ENCODE data around the gene FHOD3. TPM values are rescaled to one million over a fixed set of nuclear protein-coding genes. Genes with fewer than 3 reads are reported as not detected.

FHOD3 gene
- total and polyA plus RNA-seq, 10 donors = 1.2 to 2.7 (median 1.9) TPM

GRCh38 chr18:36539674-36540231 is 242.2 kb downstream of the FHOD3 start:
- Histone ChIP-seq H3K27ac (no peak overlapping the region), H3K4me1 (no peaks in the 10 kb centered on the region), H3K36me3 (no peaks in the 10 kb centered on the region), H3K9me3 (no peaks in the 10 kb centered on the region), H3K27me3 (replicated peaks in 1 of 7) (no peaks in the 10 kb centered on the region), H3K4me3 (no peak overlapping the region)
- TF ChIP-seq POLR2AphosphoS5 (IDR thresholded peaks at IDR 0.05) (no peak), POLR2A (IDR thresholded peaks at IDR 0.05) (no peak), CTCF (IDR thresholded peaks at IDR 0.05 in 8 of 11, conservative IDR thresholded peaks at IDR 0.05 in 3 of 11) (no peak)
- intact Hi-C loops (cut with DNase I; ENCODE audit: low total_unique reads) = no loop called here
- 77 to 93% (median 82%) methylated on average over 5 of the region's 5 CpGs for WGBS, 5 donors
- DNase-seq = no peak

- Histone ChIP-seq H3K4me3 (no peak overlapping the region), H3K27me3 (replicated peaks in 1 of 7) (peaks cover 0 to 5% (median 0%) of the 10 kb centered on the region in 7 donors), H3K9me3 (no peaks in the 10 kb centered on the region), H3K27ac (no peak overlapping the region), H3K4me1 (no peaks in the 10 kb centered on the region), H3K36me3 (no peaks in the 10 kb centered on the region)
- TF ChIP-seq POLR2AphosphoS5 (IDR thresholded peaks at IDR 0.05) = no peak
- TF ChIP-seq CTCF (IDR thresholded peaks at IDR 0.05 in 8 of 11, conservative IDR thresholded peaks at IDR 0.05 in 3 of 11) = no peak
- no peak for TF ChIP-seq POLR2A (IDR thresholded peaks at IDR 0.05)
- intact Hi-C loops (cut with DNase I; ENCODE audit: low total_unique reads) = no loop called here
- DNase-seq = no peak
- 83 to 94% (median 89%) methylated on average over 2 of the region's 2 CpGs for WGBS, 5 donors
Measured at GRCh38 chr18:36543030-36543429, 245.5 kb downstream of the FHOD3 start.

GRCh38 chr18:36543991-36544725 is 246.6 kb downstream of the FHOD3 start:
- no peak overlapping the region for H3K27ac ChIP-seq
- no peaks in the 10 kb centered on the region for H3K4me1 ChIP-seq
- H3K9me3 ChIP-seq = no peaks in the 10 kb centered on the region
- DNase-seq = no peak
- intact Hi-C loops (cut with DNase I; ENCODE audit: low total_unique reads) = no loop called here
- peaks cover 0 to 5% (median 0%) of the 10 kb centered on the region in 7 donors for H3K27me3 ChIP-seq (replicated peaks in 1 of 7)
- H3K36me3 ChIP-seq = no peaks in the 10 kb centered on the region
- WGBS, 5 donors = 71 to 89% (median 86%) methylated on average over 13 to 15 of the region's 15 CpGs
- H3K4me3 ChIP-seq = no peak overlapping the region
- TF ChIP-seq POLR2AphosphoS5 (IDR thresholded peaks at IDR 0.05) (no peak), POLR2A (IDR thresholded peaks at IDR 0.05) (no peak), CTCF (IDR thresholded peaks at IDR 0.05 in 8 of 11, conservative IDR thresholded peaks at IDR 0.05 in 3 of 11) (no peak)

GRCh38 chr18:36545821-36546427 is 248.4 kb downstream of the FHOD3 start:
- Histone ChIP-seq H3K9me3 (peaks cover 0 to 4% (median 0%) of the 10 kb centered on the region in 8 donors), H3K27me3 (replicated peaks in 1 of 7) (peaks cover 0 to 5% (median 0%) of the 10 kb centered on the region in 7 donors), H3K4me3 (no peak overlapping the region), H3K36me3 (no peaks in the 10 kb centered on the region), H3K27ac (no peak overlapping the region), H3K4me1 (no peaks in the 10 kb centered on the region)
- 78 to 86% (median 83%) methylated on average over 6 of the region's 6 CpGs for WGBS, 5 donors
- intact Hi-C loops (cut with DNase I; ENCODE audit: low total_unique reads) = no loop called here
- DNase-seq = no peak
- TF ChIP-seq POLR2A (IDR thresholded peaks at IDR 0.05) (no peak), CTCF (IDR thresholded peaks at IDR 0.05 in 8 of 11, conservative IDR thresholded peaks at IDR 0.05 in 3 of 11) (no peak), POLR2AphosphoS5 (IDR thresholded peaks at IDR 0.05) (no peak)

Measured in spleen (tissue), 11 donors.